Testis (tissue), 3 donors: ENCODE data around the gene BEND5. TPM values are rescaled to one million over a fixed set of nuclear protein-coding genes. Genes with fewer than 3 reads are reported as not detected.

Source experiments
- DNase-seq: peaks from one replicate; pipeline ENCODE4 v3.0.0-alpha.2; 2019
- H3K27ac ChIP-seq, 2 donors: fragments of 200-600 bp; sonication (generic); one replicate each; pipeline ENCODE4 v1.5.1; 2019
- H3K27me3 ChIP-seq: fragments of 200-600 bp; sonication (generic); one replicate; pipeline ENCODE4 v1.5.1; 2019
- H3K36me3 ChIP-seq: fragments of 200-600 bp; sonication (generic); one replicate; pipeline ENCODE4 v1.5.1; 2017; ENCODE audit warnings: low read depth; ENCODE audit errors: missing control alignments
- H3K4me1 ChIP-seq: fragments of 200-600 bp; sonication (generic); one replicate; pipeline ENCODE4 v1.5.1; 2019
- H3K4me3 ChIP-seq, 2 donors: fragments of 200-600 bp; sonication (generic); one replicate each; pipeline ENCODE4 v1.5.1; 2017 to 2019
- H3K9me3 ChIP-seq: fragments of 200-600 bp; sonication (generic); one replicate; pipeline ENCODE4 v1.5.1; 2017
- POLR2A ChIP-seq: fragments of 450-650 bp; IDR thresholded peaks from one replicate; pipeline ENCODE4 v1.6.1; 2017; ENCODE audit warnings: antibody characterized with exemption, mild to moderate bottlenecking, moderate library complexity
- WGBS, 2 donors: methylation state at CpG; one replicate each; pipeline ENCODE4 v1.1.5; 2018; 5-methylcytosine and 5-hydroxymethylcytosine counted together
- intact Hi-C: fragments of 100-400 bp; cut with DNase I; formaldehyde crosslinking; loops from one replicate; pipeline ENCODE4 v1.15.1; 2023; ENCODE audit warnings: low total_unique reads
- polyA plus RNA-seq: library from polyadenylated mRNA; stranded (reverse); fragments of 350-450 nt; fragmentation: Illumina TruSeq; extraction: RNeasy Lipid Tissue Mini Kit (QIAGEN cat#74804); gene quantifications from one replicate; pipeline ENCODE4 v1.2.3, GENCODE V29; 2014; ENCODE audit warnings: low read depth, low replicate concordance; ENCODE audit not compliant: insufficient read depth
- total RNA-seq, 2 donors: library from RNA; depleted of rRNA; stranded (reverse); fragments of >200 nt; gene quantifications; one replicate each; pipeline ENCODE4 v1.2.3, GENCODE V29; 2016
- TF ChIP-seq, protein P1 (sequence below), 3 experiments: fragments of 450-650 bp in 2 of 3; fragments of 200-600 bp in 1 of 3; sonication (generic) in 1 of 3; IDR thresholded peaks; one replicate each; pipeline ENCODE4 v1.5.1; 2016 to 2019; ENCODE audit warnings: antibody characterized with exemption in 3 of 3, mild to moderate bottlenecking in 2 of 3, moderate library complexity in 1 of 3

The BEND5 gene
- total and polyA plus RNA-seq, 3 donors from 2014 or later, result 5.8 to 7.1 (median 6.4) TPM

DNA sequence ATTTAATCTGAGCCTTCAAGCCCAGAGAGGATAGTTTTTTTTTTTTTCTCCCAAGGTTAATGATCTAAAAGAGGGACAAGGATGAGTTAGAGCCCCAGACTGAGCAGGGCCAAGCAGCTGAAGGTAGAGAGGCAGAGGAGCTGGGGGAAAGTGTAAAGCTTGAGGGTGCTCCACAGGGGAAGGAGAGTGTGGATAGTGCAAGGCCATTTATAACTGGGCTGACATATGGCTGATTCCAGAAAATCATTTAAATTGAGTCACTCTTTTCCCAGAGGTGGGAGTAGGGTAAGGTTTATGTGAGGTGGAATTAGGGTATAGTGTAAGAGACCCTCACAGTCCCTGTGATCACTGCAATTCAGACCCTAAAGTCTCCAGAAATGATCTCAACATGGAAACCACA lies 55.8 kb downstream of the BEND5 start:
- Histone ChIP-seq H3K9me3 (no peaks in the 10 kb centered on the region), H3K4me1 (no peaks in the 10 kb centered on the region), H3K36me3 (no peaks in the 10 kb centered on the region), H3K27me3 (no peaks in the 10 kb centered on the region), H3K4me3 (no peak overlapping the region), H3K27ac (no peak overlapping the region)
- TF ChIP-seq, protein P1, sequence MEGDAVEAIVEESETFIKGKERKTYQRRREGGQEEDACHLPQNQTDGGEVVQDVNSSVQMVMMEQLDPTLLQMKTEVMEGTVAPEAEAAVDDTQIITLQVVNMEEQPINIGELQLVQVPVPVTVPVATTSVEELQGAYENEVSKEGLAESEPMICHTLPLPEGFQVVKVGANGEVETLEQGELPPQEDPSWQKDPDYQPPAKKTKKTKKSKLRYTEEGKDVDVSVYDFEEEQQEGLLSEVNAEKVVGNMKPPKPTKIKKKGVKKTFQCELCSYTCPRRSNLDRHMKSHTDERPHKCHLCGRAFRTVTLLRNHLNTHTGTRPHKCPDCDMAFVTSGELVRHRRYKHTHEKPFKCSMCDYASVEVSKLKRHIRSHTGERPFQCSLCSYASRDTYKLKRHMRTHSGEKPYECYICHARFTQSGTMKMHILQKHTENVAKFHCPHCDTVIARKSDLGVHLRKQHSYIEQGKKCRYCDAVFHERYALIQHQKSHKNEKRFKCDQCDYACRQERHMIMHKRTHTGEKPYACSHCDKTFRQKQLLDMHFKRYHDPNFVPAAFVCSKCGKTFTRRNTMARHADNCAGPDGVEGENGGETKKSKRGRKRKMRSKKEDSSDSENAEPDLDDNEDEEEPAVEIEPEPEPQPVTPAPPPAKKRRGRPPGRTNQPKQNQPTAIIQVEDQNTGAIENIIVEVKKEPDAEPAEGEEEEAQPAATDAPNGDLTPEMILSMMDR (IDR thresholded peaks at IDR 0.05), result no peak
- TF ChIP-seq POLR2A, result no peak
- no peak for DNase-seq
- intact Hi-C loops, result no loop called here

DNA sequence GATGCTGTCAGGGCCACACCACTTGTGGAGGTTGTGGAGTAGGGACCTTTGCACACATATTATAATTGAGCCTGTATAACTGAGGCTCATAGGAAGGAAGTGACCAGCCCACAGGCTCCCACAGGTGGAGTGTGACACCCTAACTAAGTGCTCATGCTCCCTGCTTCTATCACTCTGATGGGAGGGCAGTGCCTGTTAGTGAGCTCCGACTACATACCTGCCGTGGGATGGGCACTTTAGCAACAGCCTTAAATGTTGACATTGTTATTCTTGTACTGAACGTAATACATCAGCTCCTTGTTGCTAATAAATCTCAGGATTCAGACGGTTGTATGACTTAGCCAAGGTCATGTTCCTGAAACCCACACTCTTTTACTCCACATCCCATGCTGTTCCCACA lies 58.0 kb downstream of the BEND5 start:
- Histone ChIP-seq H3K27ac (no peak overlapping the region), H3K4me3 (no peak overlapping the region), H3K36me3 (no peaks in the 10 kb centered on the region), H3K27me3 (no peaks in the 10 kb centered on the region), H3K9me3 (no peaks in the 10 kb centered on the region), H3K4me1 (no peaks in the 10 kb centered on the region)
- intact Hi-C loops, result no loop called here
- 69 to 78% methylated on average over 4 of the region's 4 CpGs for WGBS, 2 donors
- TF ChIP-seq, protein P1 (IDR thresholded peaks at IDR 0.05), result no peak
- no peak for TF ChIP-seq POLR2A
- DNase-seq, result no peak

GRCh38 chr1:48718116-48718630 lies 58.5 kb downstream of the BEND5 start:
- Histone ChIP-seq H3K4me3 (no peak overlapping the region), H3K4me1 (no peaks in the 10 kb centered on the region), H3K27ac (no peak overlapping the region), H3K27me3 (no peaks in the 10 kb centered on the region), H3K36me3 (no peaks in the 10 kb centered on the region), H3K9me3 (no peaks in the 10 kb centered on the region)
- intact Hi-C loops, result no loop called here
- TF ChIP-seq, protein P1 (IDR thresholded peaks at IDR 0.05), result no peak
- TF ChIP-seq POLR2A, result no peak
- no peak for DNase-seq

DNA sequence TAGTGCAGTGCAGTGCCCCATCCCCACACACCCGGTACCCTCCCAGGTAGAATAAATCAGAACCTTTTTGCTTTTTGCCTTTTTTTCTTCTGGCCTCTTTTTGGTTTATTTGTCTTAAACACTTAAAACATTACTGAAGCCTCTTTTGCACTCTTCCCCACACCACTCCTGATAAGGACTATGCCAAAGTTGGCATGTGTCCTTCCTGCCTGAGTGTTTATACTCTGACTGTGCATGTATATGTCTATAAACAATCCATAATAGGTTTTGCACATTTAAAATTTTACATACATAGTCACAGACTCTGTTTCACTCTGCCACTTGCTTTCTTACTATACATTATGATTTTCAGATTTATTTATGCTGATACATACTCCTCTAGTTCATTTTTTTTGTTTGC lies 59.6 kb downstream of the BEND5 start:
- WGBS, 2 donors, result 88 to 97% methylated on average over 1 of the region's 1 CpG
- DNase-seq, result no peak
- Histone ChIP-seq H3K4me3 (no peak overlapping the region), H3K27me3 (no peaks in the 10 kb centered on the region), H3K36me3 (no peaks in the 10 kb centered on the region), H3K4me1 (no peaks in the 10 kb centered on the region), H3K9me3 (no peaks in the 10 kb centered on the region), H3K27ac (no peak overlapping the region)
- intact Hi-C loops, result no loop called here
- TF ChIP-seq POLR2A, result no peak
- TF ChIP-seq, protein P1 (IDR thresholded peaks at IDR 0.05), result no peak

DNA sequence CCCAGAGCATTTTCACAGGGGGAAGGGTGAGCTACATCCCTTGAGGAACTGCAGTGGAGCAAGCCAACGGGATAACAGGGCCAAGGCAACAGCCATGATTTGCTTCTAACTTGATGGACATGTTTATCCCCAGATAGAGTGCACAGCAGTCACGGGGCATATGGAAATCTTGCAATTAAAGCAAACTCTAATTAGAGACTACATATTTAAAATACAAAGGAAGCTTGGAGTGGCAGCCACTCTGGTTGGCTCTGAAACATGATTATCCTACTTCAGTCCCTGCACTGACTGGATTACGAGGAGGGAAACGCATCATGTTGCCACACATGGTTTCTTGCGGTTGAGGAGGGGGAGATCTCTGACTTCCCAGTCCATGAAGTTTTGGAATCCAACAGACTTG lies 60.8 kb downstream of the BEND5 start:
- no peak for TF ChIP-seq POLR2A
- TF ChIP-seq, protein P1 (IDR thresholded peaks at IDR 0.05), result no peak

More for the DNA sequence above, 60.8 kb downstream of the BEND5 start:
- H3K4me3 ChIP-seq, result no peak overlapping the region
- intact Hi-C loops, result no loop called here
- no peaks in the 10 kb centered on the region for H3K9me3 ChIP-seq
- H3K27ac ChIP-seq, result no peak overlapping the region
- WGBS, 2 donors, result 93 to 94% methylated on average over 5 of the region's 5 CpGs
- no peaks in the 10 kb centered on the region for H3K36me3 ChIP-seq
- no peak for DNase-seq
- H3K4me1 ChIP-seq, result no peaks in the 10 kb centered on the region
- H3K27me3 ChIP-seq, result no peaks in the 10 kb centered on the region
